HG02840 (cell line): ENCODE results near the gene MARCHF10.
"Not testable (repeated sequence)": the region's sequence is repeated elsewhere in the genome, so short reads cannot be mapped to it uniquely, and the experiment has no call there.

Source experiments
- ATAC-seq: cut with Tn5 transposase; IDR thresholded peaks from one replicate; pipeline ENCODE4 v1.9.1; 2021; ENCODE audit warnings: mild to moderate bottlenecking, moderate library complexity, moderate number of reproducible peaks; ENCODE audit not compliant: unreplicated experiment, low FRiP score

MARCHF10 gene

DNA sequence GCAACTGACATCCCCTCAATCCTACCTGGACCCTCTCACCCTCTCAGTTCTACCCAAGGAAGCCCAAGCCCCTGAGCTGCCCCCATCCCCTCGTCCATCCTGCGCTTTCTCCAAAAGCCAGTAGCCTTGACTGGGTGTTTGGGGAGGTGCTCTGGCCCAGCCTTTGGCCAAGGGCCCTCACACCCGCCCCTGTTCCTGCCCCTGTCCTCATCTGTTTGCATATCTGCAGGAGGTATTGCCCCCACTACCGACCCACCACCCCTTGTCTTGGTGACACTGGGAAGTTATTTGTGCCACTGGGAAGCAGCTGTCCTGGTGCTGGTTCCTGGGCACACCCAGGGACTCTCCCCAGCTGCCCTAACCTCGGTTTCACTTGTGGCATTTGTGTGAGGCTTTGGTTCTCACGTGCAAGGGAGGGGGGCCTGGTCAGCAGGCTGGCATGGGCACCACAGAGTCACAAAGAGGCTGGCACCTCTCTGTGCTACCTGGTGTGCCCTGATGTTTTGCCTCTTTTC is 105.3 kb downstream of the MARCHF10 start:
- ATAC-seq = no peak

GRCh38 chr17:62701706-62702085 is 106.4 kb downstream of the MARCHF10 start:
- ATAC-seq = no peak

DNA sequence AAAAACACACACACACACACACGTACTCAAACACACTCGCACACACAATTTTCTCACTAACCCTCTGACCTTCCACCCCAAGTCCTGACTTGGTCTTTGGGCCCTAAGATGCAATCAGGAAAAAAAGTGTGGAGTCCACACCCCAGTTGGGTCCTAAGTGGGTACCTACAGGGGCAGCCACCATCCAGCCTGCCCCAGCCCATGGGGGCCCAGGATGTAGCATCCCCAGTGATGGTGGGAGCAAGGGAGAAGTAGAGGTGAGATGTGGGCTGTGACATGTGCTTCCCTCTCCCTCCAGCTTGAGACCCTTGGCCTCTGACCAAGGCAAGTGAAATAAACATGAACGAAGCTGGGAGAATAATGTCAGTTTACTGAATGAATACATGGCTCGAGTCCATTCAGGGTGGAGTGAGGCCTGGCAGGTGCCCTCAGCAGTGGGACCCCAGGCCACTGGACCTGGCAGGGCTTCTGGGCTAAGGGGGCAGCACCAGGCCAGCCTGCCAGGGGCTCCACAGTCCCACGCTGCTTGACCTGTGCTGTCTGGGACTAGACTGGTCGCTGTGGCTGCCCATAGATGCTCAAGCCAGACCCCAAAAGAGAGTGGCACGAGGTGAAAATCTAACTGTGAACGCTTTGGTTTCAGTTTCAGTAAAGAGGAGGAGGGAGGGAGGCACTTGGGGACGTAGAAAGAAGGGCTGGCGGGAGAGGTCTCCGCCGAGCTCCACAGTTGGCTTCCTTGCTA is 107.0 kb downstream of the MARCHF10 start:
- no peak for ATAC-seq

- ATAC-seq = not testable (repeated sequence)
These were observed 109.7 kb downstream of the MARCHF10 start for GRCh38 chr17:62698459-62698858.

- ATAC-seq = no peak
These were observed 111.2 kb downstream of the MARCHF10 start for GRCh38 chr17:62696726-62697490.

GRCh38 chr17:62696256-62696655 is 111.9 kb downstream of the MARCHF10 start:
- ATAC-seq = no peak

GRCh38 chr17:62695093-62695738 is 112.9 kb downstream of the MARCHF10 start:
- not testable (repeated sequence) for ATAC-seq

DNA sequence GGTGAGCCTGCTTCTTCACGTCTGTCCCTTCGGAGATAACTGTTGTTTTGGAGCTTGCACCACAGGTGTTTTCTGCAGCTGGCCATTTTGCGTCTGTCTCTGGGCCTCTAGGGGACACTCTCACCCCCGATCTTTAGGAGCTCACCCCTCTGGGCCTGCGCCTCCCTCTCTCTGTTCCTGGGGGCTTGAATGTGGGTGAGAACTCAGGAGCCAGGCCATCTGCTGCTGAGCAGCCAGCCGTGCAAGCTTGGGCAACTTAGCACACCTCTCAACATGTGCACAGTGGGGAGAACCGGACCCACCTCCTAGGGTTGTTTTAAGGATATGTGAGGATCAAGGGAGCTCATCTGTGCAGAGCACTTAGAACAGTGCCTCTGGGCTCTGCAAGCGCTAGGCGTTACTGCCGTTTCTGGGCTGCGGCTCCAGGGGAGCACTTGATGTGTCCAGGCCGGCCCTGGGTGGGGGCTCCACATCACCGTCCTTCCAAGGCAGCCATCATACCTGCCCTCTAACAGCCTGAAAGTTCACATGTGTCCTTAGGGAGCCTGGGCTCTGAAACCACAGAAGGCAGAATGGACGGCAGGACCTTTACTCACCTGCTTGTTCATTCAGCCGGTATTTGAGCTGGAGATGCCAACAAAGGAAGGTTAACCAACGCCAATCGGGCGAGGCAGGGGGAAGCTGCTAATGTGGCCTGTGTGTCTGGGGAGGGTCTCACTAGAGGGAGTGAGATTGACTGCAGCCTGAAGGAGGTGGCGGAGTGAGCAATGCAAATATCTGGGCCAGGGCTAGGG is 114.3 kb downstream of the MARCHF10 start:
- ATAC-seq = no peak

DNA sequence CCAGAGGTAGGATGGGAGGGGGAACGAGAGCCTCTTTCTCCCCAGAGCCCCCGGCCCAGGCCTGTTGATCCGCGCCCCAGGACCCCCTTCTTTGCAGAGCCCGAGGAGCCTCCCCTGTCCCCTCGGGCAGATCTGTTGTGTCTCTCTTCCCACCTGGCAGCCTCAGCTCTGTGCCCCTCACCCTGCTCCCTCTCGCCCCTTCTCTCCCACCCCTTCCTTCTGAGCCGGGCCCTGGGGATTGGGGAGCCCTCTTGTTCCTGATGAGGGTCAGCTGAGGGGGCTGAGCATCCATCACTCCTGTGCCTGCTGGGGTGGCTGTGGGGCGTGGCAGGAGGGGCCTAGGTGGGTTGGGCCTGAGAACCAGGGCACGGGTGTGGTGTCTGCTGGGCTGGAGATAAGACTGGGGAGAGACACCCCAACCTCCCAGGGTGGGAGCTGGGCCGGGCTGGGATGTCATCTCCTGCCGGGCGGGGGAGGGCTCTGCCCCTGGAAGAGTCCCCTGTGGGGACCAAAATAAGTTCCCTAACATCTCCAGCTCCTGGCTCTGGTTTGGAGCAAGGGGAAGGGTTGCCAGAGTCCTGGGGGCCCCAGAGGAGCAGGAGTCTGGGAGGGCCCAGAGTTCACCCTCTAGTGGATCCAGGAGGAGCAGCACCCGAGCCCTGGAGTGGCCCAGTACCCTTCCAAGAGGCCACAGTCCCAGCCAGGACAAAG is 115.2 kb downstream of the MARCHF10 start:
- no peak for ATAC-seq

DNA sequence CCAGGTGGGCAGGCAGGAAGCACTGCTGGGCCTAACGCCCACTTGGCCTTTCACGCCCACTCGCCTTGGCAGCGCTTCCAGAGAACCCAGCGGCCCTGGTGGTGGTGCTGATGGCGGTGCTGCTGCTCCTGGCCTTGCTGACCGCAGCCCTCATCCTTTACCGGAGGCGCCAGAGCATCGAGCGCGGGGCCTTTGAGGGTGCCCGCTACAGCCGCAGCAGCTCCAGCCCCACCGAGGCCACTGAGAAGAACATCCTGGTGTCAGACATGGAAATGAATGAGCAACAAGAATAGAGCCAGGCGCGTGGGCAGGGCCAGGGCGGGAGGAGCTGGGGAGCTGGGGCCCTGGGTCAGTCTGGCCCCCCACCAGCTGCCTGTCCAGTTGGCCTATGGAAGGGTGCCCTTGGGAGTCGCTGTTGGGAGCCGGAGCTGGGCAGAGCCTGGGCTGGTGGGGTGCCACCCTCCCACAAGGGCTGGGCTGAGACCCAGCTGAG is 115.9 kb downstream of the MARCHF10 start:
- ATAC-seq = no peak

DNA sequence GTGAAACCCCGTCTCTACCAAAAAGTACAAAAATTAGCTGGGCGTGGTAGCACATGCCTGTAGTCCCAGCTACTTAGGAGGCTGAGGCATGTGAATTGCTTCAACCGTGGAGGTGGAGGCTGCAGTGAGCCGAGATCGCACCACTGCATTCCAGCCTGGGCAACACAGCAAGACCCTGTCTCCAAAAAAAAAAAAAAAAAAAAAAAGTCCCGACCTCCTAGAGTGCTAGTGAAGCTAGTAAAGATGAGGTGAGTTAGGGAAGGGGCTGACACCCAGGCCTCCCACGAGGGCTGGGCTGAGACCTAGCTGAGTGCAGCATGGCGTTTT is 116.6 kb downstream of the MARCHF10 start:
- not testable (repeated sequence) for ATAC-seq

GRCh38 chr17:62690168-62690897 is 117.8 kb downstream of the MARCHF10 start:
- ATAC-seq = no peak

DNA sequence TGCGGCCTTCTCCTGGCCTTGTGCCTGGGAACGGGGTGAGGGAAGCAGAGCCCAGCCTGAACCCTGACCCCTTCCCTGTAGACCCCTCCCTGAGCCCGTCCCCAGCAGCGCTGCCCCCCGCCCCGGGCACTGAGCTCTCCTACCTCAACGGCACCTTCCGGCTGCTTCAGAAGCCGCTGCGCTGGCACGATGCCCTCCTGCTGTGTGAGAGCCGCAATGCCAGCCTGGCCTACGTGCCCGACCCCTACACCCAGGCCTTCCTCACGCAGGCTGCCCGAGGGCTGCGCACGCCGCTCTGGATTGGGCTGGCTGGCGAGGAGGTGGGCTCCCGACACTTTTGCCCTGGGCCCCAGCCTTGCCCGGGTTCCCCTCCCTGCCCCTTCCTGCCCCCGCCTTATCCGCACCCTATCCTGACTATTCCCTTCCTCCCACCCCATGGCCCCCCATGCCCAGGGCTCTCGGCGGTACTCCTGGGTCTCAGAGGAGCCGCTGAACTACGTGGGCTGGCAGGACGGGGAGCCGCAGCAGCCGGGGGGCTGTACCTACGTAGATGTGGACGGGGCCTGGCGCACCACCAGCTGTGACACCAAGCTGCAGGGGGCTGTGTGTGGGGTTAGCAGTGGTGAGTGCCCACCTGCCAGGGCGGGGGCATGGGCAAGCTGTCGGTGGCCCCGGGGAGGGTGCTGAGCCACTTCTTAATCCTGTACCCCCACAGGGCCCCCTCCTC is 118.5 kb downstream of the MARCHF10 start:
- ATAC-seq = no peak

- ATAC-seq = no peak
These were observed 119.5 kb downstream of the MARCHF10 start for GRCh38 chr17:62688398-62689160.

- no peak for ATAC-seq
These were observed 120.1 kb downstream of the MARCHF10 start for GRCh38 chr17:62687997-62688396.

DNA sequence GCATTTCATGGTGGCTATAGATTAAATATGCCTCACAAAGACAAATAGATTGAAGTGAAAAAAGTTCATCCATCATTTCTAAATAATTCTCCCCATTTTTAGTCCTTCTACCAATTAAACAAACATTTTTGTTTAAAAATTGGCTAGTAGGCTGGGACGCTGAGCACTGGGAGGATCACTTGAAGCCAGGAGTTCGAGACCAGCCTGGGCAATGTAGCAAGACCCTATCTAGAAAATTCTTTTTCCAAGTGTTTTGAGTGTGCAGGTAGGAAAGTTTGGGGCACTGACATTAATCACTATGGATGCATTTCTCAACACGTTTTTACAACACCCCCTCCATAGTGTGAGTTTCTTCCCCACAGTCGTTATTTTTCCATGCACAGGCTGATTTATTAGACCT is 123.9 kb downstream of the MARCHF10 start:
- no peak for ATAC-seq

GRCh38 chr17:62681939-62682381 is 126.2 kb downstream of the MARCHF10 start:
- no peak for ATAC-seq
